Globus pallidus (tissue), 1 donor: Measurements from ENCODE around the gene ADAMTS7.
A peak's percentile ranks its signal among the peaks of the same experiment; 100 is the strongest.
"Not testable (repeated sequence)": the region's sequence is repeated elsewhere in the genome, so short reads cannot be mapped to it uniquely, and the experiment has no call there.

Experiments
- DNase-seq: peaks from one replicate; pipeline ENCODE4 v3.0.0-alpha.2; 2015; ENCODE audit warnings: low spot score

Gene ADAMTS7

GRCh38 chr15:78779176-78779785 is 32.0 kb downstream of the ADAMTS7 start:
- not testable (repeated sequence) for DNase-seq

- DNase-seq = no peak
Measured at GRCh38 chr15:78778422-78778821, 32.8 kb downstream of the ADAMTS7 start.

- peak; percentile 50 for DNase-seq
Measured at GRCh38 chr15:78777953-78778345, 33.3 kb downstream of the ADAMTS7 start.

- not testable (repeated sequence) for DNase-seq
Measured at GRCh38 chr15:78777290-78777952, 33.8 kb downstream of the ADAMTS7 start.

- DNase-seq = not testable (repeated sequence)
Measured at GRCh38 chr15:78776046-78776925, 35.0 kb downstream of the ADAMTS7 start.

- no peak for DNase-seq
Measured at GRCh38 chr15:78775472-78775871, 35.8 kb downstream of the ADAMTS7 start.

- DNase-seq = not testable (repeated sequence)
Measured at GRCh38 chr15:78774451-78774990, 36.7 kb downstream of the ADAMTS7 start.

- not testable (repeated sequence) for DNase-seq
Measured at GRCh38 chr15:78773765-78774450, 37.4 kb downstream of the ADAMTS7 start.

- no peak for DNase-seq
Measured at GRCh38 chr15:78772738-78773137, 38.5 kb downstream of the ADAMTS7 start.

GRCh38 chr15:78771436-78772000 is 39.7 kb downstream of the ADAMTS7 start:
- DNase-seq = not testable (repeated sequence)

- DNase-seq = not testable (repeated sequence)
Measured at GRCh38 chr15:78771020-78771419, 40.2 kb downstream of the ADAMTS7 start.

GRCh38 chr15:78769473-78770225 is 41.6 kb downstream of the ADAMTS7 start:
- DNase-seq = not testable (repeated sequence)

GRCh38 chr15:78768531-78769408 is 42.5 kb downstream of the ADAMTS7 start:
- no peak for DNase-seq

- DNase-seq = no peak
Measured at GRCh38 chr15:78768096-78768495, 43.2 kb downstream of the ADAMTS7 start.

- no peak for DNase-seq
Measured at GRCh38 chr15:78767331-78767951, 43.8 kb downstream of the ADAMTS7 start.

- not testable (repeated sequence) for DNase-seq
Measured at GRCh38 chr15:78766641-78767071, 44.6 kb downstream of the ADAMTS7 start.

- no peak for DNase-seq
Measured at GRCh38 chr15:78766041-78766440, 45.2 kb downstream of the ADAMTS7 start.

- DNase-seq = not testable (repeated sequence)
Measured at GRCh38 chr15:78765154-78765860, 46.0 kb downstream of the ADAMTS7 start.
